ENCODE measurements around the gene TREH.

DNA sequence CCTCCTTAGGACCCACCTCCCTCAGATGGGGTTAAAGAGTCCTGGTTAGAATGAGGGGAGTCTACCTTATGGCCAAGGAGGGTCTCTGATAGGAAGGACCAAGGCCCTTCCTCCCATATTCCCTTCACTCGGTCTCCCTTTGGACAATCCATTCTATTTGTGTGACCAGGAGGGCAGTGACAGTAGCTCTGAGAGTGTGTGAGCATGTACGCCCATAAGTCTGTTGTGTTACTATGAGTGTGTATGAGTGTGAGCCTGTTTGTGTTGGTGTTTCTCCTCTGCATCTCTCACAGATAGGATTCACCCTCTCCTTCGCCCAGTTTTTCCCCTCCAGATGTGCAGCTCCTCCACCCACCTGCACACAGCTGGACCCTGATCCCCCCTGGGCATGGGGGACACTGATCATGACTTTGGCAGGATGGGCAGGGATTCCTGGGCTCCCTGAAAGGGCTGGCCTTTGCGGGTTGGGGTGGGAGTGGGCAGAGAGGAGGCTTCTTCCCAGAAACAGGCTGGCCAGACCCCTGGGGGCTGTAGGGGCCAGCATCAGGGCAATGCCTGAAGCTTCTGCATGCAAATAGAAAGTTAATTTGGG is 57.6 kb downstream of the TREH start:
- TF ChIP-seq L3MBTL2 (conservative IDR thresholded peaks at IDR 0.05), result no peak
- TF ChIP-seq BHLHE40 (IDR thresholded peaks at IDR 0.05; ENCODE audit: borderline replicate concordance), result no peak
- no peak for TF ChIP-seq FOXM1 (IDR thresholded peaks at IDR 0.05; ENCODE audit: borderline replicate concordance)
- TF ChIP-seq FOXA1 (IDR thresholded peaks at IDR 0.05), result no peak
- TF ChIP-seq CTBP1 (IDR thresholded peaks at IDR 0.05; ENCODE audit: borderline replicate concordance), result no peak
- no peak for TF ChIP-seq NFRKB (IDR thresholded peaks at IDR 0.05)
- TF ChIP-seq FOXK2 (IDR thresholded peaks at IDR 0.05), result no peak
- TF ChIP-seq ARNT (IDR thresholded peaks at IDR 0.05), result no peak
- TF ChIP-seq SUZ12 (IDR thresholded peaks at IDR 0.05), result no peak
- TF ChIP-seq ZNF384 (IDR thresholded peaks at IDR 0.05), result no peak
- TF ChIP-seq, protein P1, sequence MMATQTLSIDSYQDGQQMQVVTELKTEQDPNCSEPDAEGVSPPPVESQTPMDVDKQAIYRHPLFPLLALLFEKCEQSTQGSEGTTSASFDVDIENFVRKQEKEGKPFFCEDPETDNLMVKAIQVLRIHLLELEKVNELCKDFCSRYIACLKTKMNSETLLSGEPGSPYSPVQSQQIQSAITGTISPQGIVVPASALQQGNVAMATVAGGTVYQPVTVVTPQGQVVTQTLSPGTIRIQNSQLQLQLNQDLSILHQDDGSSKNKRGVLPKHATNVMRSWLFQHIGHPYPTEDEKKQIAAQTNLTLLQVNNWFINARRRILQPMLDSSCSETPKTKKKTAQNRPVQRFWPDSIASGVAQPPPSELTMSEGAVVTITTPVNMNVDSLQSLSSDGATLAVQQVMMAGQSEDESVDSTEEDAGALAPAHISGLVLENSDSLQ (IDR thresholded peaks at IDR 0.05), result no peak
- no peak for TF ChIP-seq HDGF (IDR thresholded peaks at IDR 0.05; ENCODE audit: borderline replicate concordance)
- TF ChIP-seq SP1 (IDR thresholded peaks at IDR 0.05), result no peak

Data from HEK293T (cell line).